H7 (cell line): Measurements from ENCODE around the gene GGT1. TPM values are rescaled to one million over a fixed set of nuclear protein-coding genes. Genes with fewer than 3 reads are reported as not detected.
A peak's percentile ranks its signal among the peaks of the same experiment; 100 is the strongest.
"Not testable (repeated sequence)": the region's sequence is repeated elsewhere in the genome, so short reads cannot be mapped to it uniquely, and the experiment has no call there.

ENCODE experiments used
- DNase-seq: peaks from one replicate; pipeline ENCODE4 v3.0.0; 2012
- H3K27me3 ChIP-seq: 2 replicates; pipeline ENCODE4 v1.6.0; 2011; ENCODE audit warnings: mild to moderate bottlenecking, low read length; ENCODE audit not compliant: control insufficient read depth, insufficient read depth
- H3K36me3 ChIP-seq: replicated peaks from 2 replicates; pipeline ENCODE4 v1.5.1; 2011; ENCODE audit warnings: low read length; ENCODE audit not compliant: control insufficient read depth, insufficient read depth
- H3K4me3 ChIP-seq: 2 replicates; pipeline ENCODE4 v1.5.1; 2011; ENCODE audit warnings: low read depth, mild to moderate bottlenecking, control low read depth, low read length, moderate library complexity; ENCODE audit not compliant: insufficient read depth
- total RNA-seq: library from RNA; depleted of rRNA; stranded (reverse); fragments of >200 nt; shearing (Covaris generic); gene quantifications from 2 replicates; pipeline ENCODE4 v1.2.3, GENCODE V29; 2014; rRNA removed

The GGT1 gene
- 20.7 and 24.6 TPM in 2 replicates for total RNA-seq

GRCh38 chr22:24602847-24603769 lies at the start of gene GGT1:
Gene GGT1, plus strand, starts transcription at chr22:24603193. Its CDS starts 7,889 bp downstream, at chr22:24611082.
- H3K4me3 ChIP-seq = peak within 1 kb of the TSS; percentile 28; the same call in 1 of the 2 replicates
- H3K27me3 ChIP-seq, H3K36me3 ChIP-seq: not testable (repeated sequence)
- DNase-seq = peak; percentile 53

GRCh38 chr22:24553597-24554312 lies 49.2 kb upstream of the GGT1 start:
- peak overlapping the region; percentile 92 for H3K4me3 ChIP-seq
- peaks cover 15% of the 10 kb centered on the region for H3K36me3 ChIP-seq
- DNase-seq = no peak
- no peaks in the 10 kb centered on the region for H3K27me3 ChIP-seq

GRCh38 chr22:24554313-24555164 lies 48.5 kb upstream of the GGT1 start, which contains the start of gene GUCD1:
Gene GUCD1, minus strand, starts transcription at chr22:24555138. Its CDS starts 147 bp downstream, at chr22:24554991.
- Histone ChIP-seq H3K4me3 (peak within 1 kb of the TSS; percentile 100), H3K27me3 (no peaks in the 10 kb centered on the region), H3K36me3 (peaks cover 22% of the 10 kb centered on the region)
- peak; percentile 61 for DNase-seq

- peak within 1 kb of the TSS; percentile 100 for H3K4me3 ChIP-seq
- DNase-seq = peak; percentile 100
- H3K36me3 ChIP-seq = peaks cover 25% of the 10 kb centered on the region
- no peaks in the 10 kb centered on the region for H3K27me3 ChIP-seq
These were observed 47.6 kb upstream of the GGT1 start, which contains the start of gene SNRPD3 for GRCh38 chr22:24555165-24556039. Gene SNRPD3, plus strand, starts transcription at chr22:24555999. Its CDS starts 1,676 bp downstream, at chr22:24557675.

- H3K27me3 ChIP-seq = no peaks in the 10 kb centered on the region
- no peak for DNase-seq
- H3K4me3 ChIP-seq = no peak overlapping the region
- peaks cover 37% of the 10 kb centered on the region for H3K36me3 ChIP-seq
These were observed 43.5 kb upstream of the GGT1 start for GRCh38 chr22:24559471-24559870.

GRCh38 chr22:24563246-24563645 lies 39.7 kb upstream of the GGT1 start:
- Histone ChIP-seq H3K36me3 (peaks cover 31% of the 10 kb centered on the region), H3K4me3 (no peak overlapping the region)
- no peak for DNase-seq

GRCh38 chr22:24564376-24565058 lies 38.5 kb upstream of the GGT1 start:
- no peak for DNase-seq
- H3K4me3 ChIP-seq = no peak overlapping the region
- no peaks in the 10 kb centered on the region for H3K27me3 ChIP-seq
- peaks cover 26% of the 10 kb centered on the region for H3K36me3 ChIP-seq

More at GRCh38 chr22:24563246-24563645, 39.7 kb upstream of the GGT1 start:
- no peaks in the 10 kb centered on the region for H3K27me3 ChIP-seq

- peaks cover 23% of the 10 kb centered on the region for H3K36me3 ChIP-seq
These were observed 37.9 kb upstream of the GGT1 start for GRCh38 chr22:24565077-24565476.

GRCh38 chr22:24566899-24567511 lies 36.0 kb upstream of the GGT1 start:
- H3K4me3 ChIP-seq = no peak overlapping the region
- no peak for DNase-seq
- H3K36me3 ChIP-seq = peaks cover 22% of the 10 kb centered on the region
- no peaks in the 10 kb centered on the region for H3K27me3 ChIP-seq

More at GRCh38 chr22:24565077-24565476, 37.9 kb upstream of the GGT1 start:
- Histone ChIP-seq H3K4me3 (no peak overlapping the region), H3K27me3 (no peaks in the 10 kb centered on the region)
- no peak for DNase-seq

GRCh38 chr22:24567668-24568067 lies 35.3 kb upstream of the GGT1 start:
- H3K4me3 ChIP-seq = no peak overlapping the region
- no peak for DNase-seq
- peaks cover 26% of the 10 kb centered on the region for H3K36me3 ChIP-seq
- no peaks in the 10 kb centered on the region for H3K27me3 ChIP-seq

GRCh38 chr22:24571266-24571665 lies 31.7 kb upstream of the GGT1 start:
- Histone ChIP-seq H3K36me3 (peaks cover 26% of the 10 kb centered on the region), H3K27me3 (no peaks in the 10 kb centered on the region), H3K4me3 (no peak overlapping the region)
- no peak for DNase-seq

- H3K36me3 ChIP-seq = peaks cover 12% of the 10 kb centered on the region
- DNase-seq = no peak
- no peak overlapping the region for H3K4me3 ChIP-seq
- H3K27me3 ChIP-seq = no peaks in the 10 kb centered on the region
These were observed 26.2 kb upstream of the GGT1 start for GRCh38 chr22:24576778-24577177.
